Ramos (cell line): Measurements from ENCODE around the gene NLRC5.

ENCODE experiments used
- in situ Hi-C: fragments of 300-500 bp; cut with MboI; formaldehyde crosslinking; loops from one replicate; pipeline ENCODE4 v1.14.3; 2022; ENCODE audit warnings: low sequenced_read_pairs; ENCODE audit not compliant: unreplicated experiment

NLRC5 gene

GRCh38 chr16:57110937-57111336 lies 121.6 kb downstream of the NLRC5 start:
- in situ Hi-C loops, result no loop called here

- in situ Hi-C loops, result no loop called here
These were observed 122.1 kb downstream of the NLRC5 start for GRCh38 chr16:57111420-57111819.

- in situ Hi-C loops, result no loop called here
These were observed 123.2 kb downstream of the NLRC5 start for GRCh38 chr16:57112403-57113041.

GRCh38 chr16:57113042-57113453 lies 123.7 kb downstream of the NLRC5 start:
- in situ Hi-C loops, result no loop called here

GRCh38 chr16:57113664-57114063 lies 124.3 kb downstream of the NLRC5 start:
- in situ Hi-C loops, result no loop called here

- in situ Hi-C loops, result no loop called here
These were observed 125.8 kb downstream of the NLRC5 start for GRCh38 chr16:57115168-57115513.

GRCh38 chr16:57115514-57116182 lies 126.3 kb downstream of the NLRC5 start:
- in situ Hi-C loops, result no loop called here

GRCh38 chr16:57118461-57119084 lies 129.2 kb downstream of the NLRC5 start:
- in situ Hi-C loops, result no loop called here

- in situ Hi-C loops, result no loop called here
These were observed 134.0 kb downstream of the NLRC5 start for GRCh38 chr16:57123216-57123973.

- in situ Hi-C loops, result no loop called here
These were observed 134.8 kb downstream of the NLRC5 start for GRCh38 chr16:57123974-57124674.

GRCh38 chr16:57125376-57125775 lies 136.0 kb downstream of the NLRC5 start:
- in situ Hi-C loops, result no loop called here

- in situ Hi-C loops, result no loop called here
These were observed 136.6 kb downstream of the NLRC5 start for GRCh38 chr16:57125969-57126368.

GRCh38 chr16:57126411-57126810 lies 137.1 kb downstream of the NLRC5 start:
- in situ Hi-C loops, result no loop called here

- in situ Hi-C loops, result no loop called here
These were observed 137.8 kb downstream of the NLRC5 start for GRCh38 chr16:57127037-57127763.

- in situ Hi-C loops, result no loop called here
These were observed 138.5 kb downstream of the NLRC5 start for GRCh38 chr16:57127836-57128235.

- in situ Hi-C loops, result no loop called here
These were observed 139.5 kb downstream of the NLRC5 start for GRCh38 chr16:57128771-57129389.

- in situ Hi-C loops, result no loop called here
These were observed 141.6 kb downstream of the NLRC5 start for GRCh38 chr16:57130950-57131321.

- in situ Hi-C loops, result no loop called here
These were observed 142.1 kb downstream of the NLRC5 start for GRCh38 chr16:57131351-57131970.

- in situ Hi-C loops, result no loop called here
These were observed 143.1 kb downstream of the NLRC5 start for GRCh38 chr16:57132470-57132869.
